Stimulated activated CD8-positive, alpha-beta memory T cell treated with anti-CD3 and anti-CD28 coated beads, Interleukin-4, amount 100 ng/mL, for 24 hours (primary cell): ENCODE measurements around the gene FBN1.

ENCODE experiments used
- DNase-seq: peaks from one replicate; pipeline ENCODE4 v3.0.0-alpha.2; 2020; ENCODE audit warnings: low read depth

Gene FBN1

GRCh38 chr15:48426941-48427340, 218.6 kb downstream of the FBN1 start:
- no peak for DNase-seq

- DNase-seq = no peak
Observed at GRCh38 chr15:48426044-48426443, 219.5 kb downstream of the FBN1 start.

- no peak for DNase-seq
Observed at GRCh38 chr15:48425051-48425450, 220.5 kb downstream of the FBN1 start.

GRCh38 chr15:48423896-48424475, 221.5 kb downstream of the FBN1 start:
- no peak for DNase-seq

- no peak for DNase-seq
Observed at GRCh38 chr15:48423342-48423741, 222.2 kb downstream of the FBN1 start.

- DNase-seq = no peak
Observed at GRCh38 chr15:48422401-48422800, 223.1 kb downstream of the FBN1 start.

- DNase-seq = no peak
Observed at GRCh38 chr15:48421362-48421761, 224.1 kb downstream of the FBN1 start.

- DNase-seq = no peak
Observed at GRCh38 chr15:48419896-48420295, 225.6 kb downstream of the FBN1 start.

- no peak for DNase-seq
Observed at GRCh38 chr15:48418343-48418742, 227.2 kb downstream of the FBN1 start.

GRCh38 chr15:48416301-48416700, 229.2 kb downstream of the FBN1 start:
- no peak for DNase-seq

- no peak for DNase-seq
Observed at GRCh38 chr15:48415036-48415886, 230.2 kb downstream of the FBN1 start.

GRCh38 chr15:48414015-48414414, 231.5 kb downstream of the FBN1 start:
- no peak for DNase-seq

- DNase-seq = no peak
Observed at GRCh38 chr15:48413304-48413703, 232.2 kb downstream of the FBN1 start.

- DNase-seq = no peak
Observed at GRCh38 chr15:48411971-48412591, 233.4 kb downstream of the FBN1 start.

- DNase-seq = no peak
Observed at GRCh38 chr15:48409623-48410022, 235.9 kb downstream of the FBN1 start.

- no peak for DNase-seq
Observed at GRCh38 chr15:48408327-48408726, 237.2 kb downstream of the FBN1 start.

GRCh38 chr15:48407646-48408045, 237.9 kb downstream of the FBN1 start:
- DNase-seq = no peak

- DNase-seq = no peak
Observed at GRCh38 chr15:48406911-48407310, 238.6 kb downstream of the FBN1 start.

- DNase-seq = no peak
Observed at GRCh38 chr15:48406266-48406891, 239.1 kb downstream of the FBN1 start.

GRCh38 chr15:48402427-48403177, 242.9 kb downstream of the FBN1 start:
- DNase-seq = no peak

GRCh38 chr15:48400086-48400485, 245.4 kb downstream of the FBN1 start:
- DNase-seq = no peak

GRCh38 chr15:48397841-48398240, 247.7 kb downstream of the FBN1 start:
- DNase-seq = no peak
